HL-60 (cell line): ENCODE results near the gene B4GALNT1.

ENCODE experiments used
- POLR2AphosphoS5 ChIP-seq: IDR thresholded peaks from 2 replicates; pipeline ENCODE4 v1.6.1; 2012; ENCODE audit warnings: low read depth
- SPI1 ChIP-seq: IDR thresholded peaks from 2 replicates; pipeline ENCODE4 v1.6.1; 2012; ENCODE audit warnings: low read depth, mild to moderate bottlenecking, borderline replicate concordance
- TF ChIP-seq, protein P1 (sequence below): IDR thresholded peaks from one replicate; pipeline ENCODE4 v1.5.1; 2011; ENCODE audit warnings: low read length, control low read depth, inconsistent platforms; ENCODE audit not compliant: insufficient read depth
- TF ChIP-seq, protein P2 (sequence below): IDR thresholded peaks from 2 replicates; pipeline ENCODE4 v1.6.1; 2012; ENCODE audit warnings: low read depth; ENCODE audit not compliant: insufficient replicate concordance

DNA sequence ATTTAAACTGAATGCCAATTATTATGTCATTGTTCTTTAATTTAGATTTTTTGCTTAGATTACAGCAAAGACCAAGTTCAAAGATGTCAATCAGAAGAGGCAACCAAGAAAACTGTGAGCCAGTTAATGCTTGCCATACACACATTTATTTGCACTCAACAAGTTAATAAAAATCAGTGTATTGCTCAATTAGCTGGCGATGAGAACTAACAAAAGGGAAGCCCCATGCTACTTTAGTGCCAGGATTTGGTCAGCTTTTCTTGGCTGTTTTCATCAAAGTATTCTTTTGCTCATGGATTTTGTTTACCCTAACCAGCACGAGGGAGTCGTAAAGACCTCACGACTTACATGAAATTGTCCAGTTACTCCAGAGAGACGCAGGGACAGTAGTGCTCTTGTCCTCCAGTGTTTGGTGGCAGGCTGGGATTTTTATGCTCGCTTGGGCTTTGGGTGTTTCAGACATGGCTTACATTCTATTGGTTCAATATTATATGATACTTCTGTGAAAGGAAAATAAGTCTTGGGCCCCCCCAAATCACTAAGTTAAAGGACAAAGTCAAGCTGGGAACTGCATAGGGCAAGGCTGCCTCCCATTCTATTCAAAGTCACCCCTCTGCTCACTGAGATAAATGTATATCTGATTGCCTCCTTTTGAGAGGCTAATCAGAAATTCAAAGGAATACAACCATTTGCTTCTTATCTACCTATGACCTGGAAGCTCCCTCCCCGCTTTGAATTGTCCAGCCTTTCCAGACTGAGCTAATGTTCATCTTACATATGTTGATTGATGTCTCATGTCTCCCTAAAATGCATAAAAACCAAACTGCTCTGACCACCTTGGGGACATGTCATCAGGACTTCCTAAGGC is 7.4 kb upstream of the B4GALNT1 start:
- TF ChIP-seq, protein P1, sequence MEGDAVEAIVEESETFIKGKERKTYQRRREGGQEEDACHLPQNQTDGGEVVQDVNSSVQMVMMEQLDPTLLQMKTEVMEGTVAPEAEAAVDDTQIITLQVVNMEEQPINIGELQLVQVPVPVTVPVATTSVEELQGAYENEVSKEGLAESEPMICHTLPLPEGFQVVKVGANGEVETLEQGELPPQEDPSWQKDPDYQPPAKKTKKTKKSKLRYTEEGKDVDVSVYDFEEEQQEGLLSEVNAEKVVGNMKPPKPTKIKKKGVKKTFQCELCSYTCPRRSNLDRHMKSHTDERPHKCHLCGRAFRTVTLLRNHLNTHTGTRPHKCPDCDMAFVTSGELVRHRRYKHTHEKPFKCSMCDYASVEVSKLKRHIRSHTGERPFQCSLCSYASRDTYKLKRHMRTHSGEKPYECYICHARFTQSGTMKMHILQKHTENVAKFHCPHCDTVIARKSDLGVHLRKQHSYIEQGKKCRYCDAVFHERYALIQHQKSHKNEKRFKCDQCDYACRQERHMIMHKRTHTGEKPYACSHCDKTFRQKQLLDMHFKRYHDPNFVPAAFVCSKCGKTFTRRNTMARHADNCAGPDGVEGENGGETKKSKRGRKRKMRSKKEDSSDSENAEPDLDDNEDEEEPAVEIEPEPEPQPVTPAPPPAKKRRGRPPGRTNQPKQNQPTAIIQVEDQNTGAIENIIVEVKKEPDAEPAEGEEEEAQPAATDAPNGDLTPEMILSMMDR, result no peak
- TF ChIP-seq POLR2AphosphoS5 (no peak), SPI1 (no peak)
- TF ChIP-seq, protein P2, sequence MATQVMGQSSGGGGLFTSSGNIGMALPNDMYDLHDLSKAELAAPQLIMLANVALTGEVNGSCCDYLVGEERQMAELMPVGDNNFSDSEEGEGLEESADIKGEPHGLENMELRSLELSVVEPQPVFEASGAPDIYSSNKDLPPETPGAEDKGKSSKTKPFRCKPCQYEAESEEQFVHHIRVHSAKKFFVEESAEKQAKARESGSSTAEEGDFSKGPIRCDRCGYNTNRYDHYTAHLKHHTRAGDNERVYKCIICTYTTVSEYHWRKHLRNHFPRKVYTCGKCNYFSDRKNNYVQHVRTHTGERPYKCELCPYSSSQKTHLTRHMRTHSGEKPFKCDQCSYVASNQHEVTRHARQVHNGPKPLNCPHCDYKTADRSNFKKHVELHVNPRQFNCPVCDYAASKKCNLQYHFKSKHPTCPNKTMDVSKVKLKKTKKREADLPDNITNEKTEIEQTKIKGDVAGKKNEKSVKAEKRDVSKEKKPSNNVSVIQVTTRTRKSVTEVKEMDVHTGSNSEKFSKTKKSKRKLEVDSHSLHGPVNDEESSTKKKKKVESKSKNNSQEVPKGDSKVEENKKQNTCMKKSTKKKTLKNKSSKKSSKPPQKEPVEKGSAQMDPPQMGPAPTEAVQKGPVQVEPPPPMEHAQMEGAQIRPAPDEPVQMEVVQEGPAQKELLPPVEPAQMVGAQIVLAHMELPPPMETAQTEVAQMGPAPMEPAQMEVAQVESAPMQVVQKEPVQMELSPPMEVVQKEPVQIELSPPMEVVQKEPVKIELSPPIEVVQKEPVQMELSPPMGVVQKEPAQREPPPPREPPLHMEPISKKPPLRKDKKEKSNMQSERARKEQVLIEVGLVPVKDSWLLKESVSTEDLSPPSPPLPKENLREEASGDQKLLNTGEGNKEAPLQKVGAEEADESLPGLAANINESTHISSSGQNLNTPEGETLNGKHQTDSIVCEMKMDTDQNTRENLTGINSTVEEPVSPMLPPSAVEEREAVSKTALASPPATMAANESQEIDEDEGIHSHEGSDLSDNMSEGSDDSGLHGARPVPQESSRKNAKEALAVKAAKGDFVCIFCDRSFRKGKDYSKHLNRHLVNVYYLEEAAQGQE, result no peak
